Astrocyte (in vitro differentiated cells and primary cell): ENCODE measurements around the gene AKAP1. TPM values are rescaled to one million over a fixed set of nuclear protein-coding genes. Genes with fewer than 3 reads are reported as not detected.

ENCODE experiments used
- DNase-seq: peaks from one replicate; pipeline ENCODE4 v3.0.0-alpha.2; 2010; ENCODE audit warnings: low read depth
- FAIRE-seq: peaks from 2 replicates; lab custom pipeline; 2011; peaks lifted over from hg19 to GRCh38; lab: Jason Lieb, UNC
- H2AFZ ChIP-seq: 2 replicates; pipeline ENCODE4 v1.6.0; 2012; ENCODE audit warnings: low read depth, low read length, inconsistent platforms
- H3K27ac ChIP-seq: 2 replicates; pipeline ENCODE4 v1.5.1; 2011; ENCODE audit warnings: low read depth, low read length, inconsistent platforms
- H3K27me3 ChIP-seq: 2 replicates; pipeline ENCODE4 v1.6.0; 2011; ENCODE audit warnings: low read length, inconsistent platforms; ENCODE audit not compliant: insufficient read depth
- H3K36me3 ChIP-seq: 2 replicates; pipeline ENCODE4 v1.5.1; 2011; ENCODE audit warnings: low read length, inconsistent platforms; ENCODE audit not compliant: insufficient read depth
- H3K4me1 ChIP-seq: 2 replicates; pipeline ENCODE4 v1.5.1; 2011; ENCODE audit warnings: low read length, inconsistent platforms; ENCODE audit not compliant: insufficient read depth
- H3K4me2 ChIP-seq: 2 replicates; pipeline ENCODE4 v1.6.0; 2012; ENCODE audit warnings: low read length, inconsistent platforms
- H3K4me3 ChIP-seq: 2 replicates; pipeline ENCODE4 v1.5.1; 2011; ENCODE audit warnings: low read depth, mild to moderate bottlenecking, low read length, inconsistent platforms; ENCODE audit not compliant: insufficient read depth
- H3K79me2 ChIP-seq: 2 replicates; pipeline ENCODE4 v1.6.0; 2012; ENCODE audit warnings: mild to moderate bottlenecking, low read length, inconsistent platforms; ENCODE audit not compliant: insufficient read depth
- H3K9ac ChIP-seq: 2 replicates; pipeline ENCODE4 v1.6.0; 2012; ENCODE audit warnings: mild to moderate bottlenecking, low read length, inconsistent platforms
- H3K9me3 ChIP-seq: 2 replicates; pipeline ENCODE4 v1.5.1; 2012; ENCODE audit warnings: low read depth, mild to moderate bottlenecking, low read length, inconsistent platforms; ENCODE audit not compliant: insufficient read depth
- H4K20me1 ChIP-seq: 2 replicates; pipeline ENCODE4 v1.6.0; 2012; ENCODE audit warnings: low read length, inconsistent platforms; ENCODE audit not compliant: insufficient read depth
- H3K27ac Mint-ChIP-seq: one replicate; pipeline ENCODE4 v1.8.0; 2021; ENCODE audit warnings: mild to moderate bottlenecking, mixed read lengths; ENCODE audit not compliant: unreplicated experiment
- H3K27me3 Mint-ChIP-seq: one replicate; pipeline ENCODE4 v1.8.0; 2021; ENCODE audit warnings: low read depth, mixed read lengths; ENCODE audit not compliant: unreplicated experiment
- H3K36me3 Mint-ChIP-seq: one replicate; pipeline ENCODE4 v1.8.0; 2021; ENCODE audit warnings: low read depth, mixed read lengths; ENCODE audit not compliant: unreplicated experiment
- H3K4me1 Mint-ChIP-seq: one replicate; pipeline ENCODE4 v1.8.0; 2021; ENCODE audit warnings: low read depth, mixed read lengths; ENCODE audit not compliant: unreplicated experiment
- H3K4me3 Mint-ChIP-seq: one replicate; pipeline ENCODE4 v1.8.0; 2021; ENCODE audit warnings: mild to moderate bottlenecking, moderate library complexity, mixed read lengths; ENCODE audit not compliant: unreplicated experiment
- H3K9me3 Mint-ChIP-seq: one replicate; pipeline ENCODE4 v1.8.0; 2021; ENCODE audit warnings: mild to moderate bottlenecking, mixed read lengths; ENCODE audit not compliant: unreplicated experiment
- EZH2 ChIP-seq: IDR thresholded peaks from 2 replicates; pipeline ENCODE4 v1.6.1; 2012; ENCODE audit warnings: mild to moderate bottlenecking, low read length, inconsistent platforms; ENCODE audit not compliant: insufficient read depth
- total RNA-seq: library from RNA; stranded (reverse); gene quantifications from 2 replicates; pipeline ENCODE4 v1.2.1, GENCODE V29; 2021
- TF ChIP-seq, protein P1 (sequence below): IDR thresholded peaks from 2 replicates; pipeline ENCODE4 v1.5.1; 2011; ENCODE audit warnings: low read depth, mild to moderate bottlenecking, inconsistent platforms, low read length, moderate library complexity; ENCODE audit not compliant: insufficient read depth

The AKAP1 gene
- total RNA-seq, 1 donor from 2014 or later, result 12.5 TPM

DNA sequence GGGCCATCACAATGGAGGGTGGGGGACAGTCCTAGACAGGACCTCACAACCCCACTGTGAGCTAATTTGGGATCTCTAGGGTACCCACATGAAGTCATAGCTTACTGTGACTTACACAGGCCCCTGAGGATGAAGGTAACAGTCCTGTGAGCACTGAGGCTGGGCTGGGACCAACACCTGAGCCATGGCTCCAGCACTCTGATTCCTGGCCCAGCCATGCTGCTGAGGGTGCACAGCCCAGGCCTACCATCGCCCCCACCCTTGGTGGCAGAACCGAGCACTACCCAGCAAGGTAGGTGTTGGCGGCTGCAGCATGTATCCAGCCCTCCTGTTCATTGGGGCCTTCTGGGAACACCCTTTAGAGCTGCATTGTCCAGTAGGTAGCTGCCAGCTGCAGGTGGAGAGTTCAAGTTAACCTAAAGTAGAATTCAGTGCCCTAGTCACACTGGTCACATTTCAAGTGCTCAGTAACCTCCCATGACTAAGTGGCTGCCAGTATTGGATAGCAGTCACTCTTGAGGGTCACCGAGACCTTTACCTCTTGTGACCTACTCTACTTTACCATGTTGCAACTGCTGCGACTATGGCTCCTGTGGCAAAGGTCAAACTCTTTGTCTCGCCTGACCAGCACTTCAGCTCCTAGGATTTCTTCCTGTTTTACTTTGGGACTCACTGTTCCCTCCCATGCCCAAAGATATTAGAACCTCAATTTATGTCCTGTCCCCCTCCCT, 11.6 kb downstream of the AKAP1 start:
- Mint-ChIP-seq H3K27me3 (no peaks in the 10 kb centered on the region), H3K27ac (no peak overlapping the region), H3K4me1 (peaks cover 5% of the 10 kb centered on the region), H3K36me3 (peaks cover 9% of the 10 kb centered on the region), H3K4me3 (no peak overlapping the region), H3K9me3 (peaks cover 2% of the 10 kb centered on the region)
- no peak overlapping the region for H2AFZ ChIP-seq
- H3K36me3 ChIP-seq, result no peaks in the 10 kb centered on the region
- TF ChIP-seq, protein P1, sequence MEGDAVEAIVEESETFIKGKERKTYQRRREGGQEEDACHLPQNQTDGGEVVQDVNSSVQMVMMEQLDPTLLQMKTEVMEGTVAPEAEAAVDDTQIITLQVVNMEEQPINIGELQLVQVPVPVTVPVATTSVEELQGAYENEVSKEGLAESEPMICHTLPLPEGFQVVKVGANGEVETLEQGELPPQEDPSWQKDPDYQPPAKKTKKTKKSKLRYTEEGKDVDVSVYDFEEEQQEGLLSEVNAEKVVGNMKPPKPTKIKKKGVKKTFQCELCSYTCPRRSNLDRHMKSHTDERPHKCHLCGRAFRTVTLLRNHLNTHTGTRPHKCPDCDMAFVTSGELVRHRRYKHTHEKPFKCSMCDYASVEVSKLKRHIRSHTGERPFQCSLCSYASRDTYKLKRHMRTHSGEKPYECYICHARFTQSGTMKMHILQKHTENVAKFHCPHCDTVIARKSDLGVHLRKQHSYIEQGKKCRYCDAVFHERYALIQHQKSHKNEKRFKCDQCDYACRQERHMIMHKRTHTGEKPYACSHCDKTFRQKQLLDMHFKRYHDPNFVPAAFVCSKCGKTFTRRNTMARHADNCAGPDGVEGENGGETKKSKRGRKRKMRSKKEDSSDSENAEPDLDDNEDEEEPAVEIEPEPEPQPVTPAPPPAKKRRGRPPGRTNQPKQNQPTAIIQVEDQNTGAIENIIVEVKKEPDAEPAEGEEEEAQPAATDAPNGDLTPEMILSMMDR, result no peak
- no peak for TF ChIP-seq EZH2
- no peak overlapping the region for H3K27ac ChIP-seq
- H3K9me3 ChIP-seq, result no peaks in the 10 kb centered on the region
- H3K27me3 ChIP-seq, result no peaks in the 10 kb centered on the region
- H3K4me2 ChIP-seq, result no peak overlapping the region
- H3K4me3 ChIP-seq, result no peak overlapping the region
- peaks cover 34% of the 10 kb centered on the region for H4K20me1 ChIP-seq
- DNase-seq, result no peak
- no peak for FAIRE-seq
- peaks cover 11% of the 10 kb centered on the region for H3K4me1 ChIP-seq
- peaks cover 27% of the 10 kb centered on the region for H3K79me2 ChIP-seq
- H3K9ac ChIP-seq, result no peak overlapping the region

DNA sequence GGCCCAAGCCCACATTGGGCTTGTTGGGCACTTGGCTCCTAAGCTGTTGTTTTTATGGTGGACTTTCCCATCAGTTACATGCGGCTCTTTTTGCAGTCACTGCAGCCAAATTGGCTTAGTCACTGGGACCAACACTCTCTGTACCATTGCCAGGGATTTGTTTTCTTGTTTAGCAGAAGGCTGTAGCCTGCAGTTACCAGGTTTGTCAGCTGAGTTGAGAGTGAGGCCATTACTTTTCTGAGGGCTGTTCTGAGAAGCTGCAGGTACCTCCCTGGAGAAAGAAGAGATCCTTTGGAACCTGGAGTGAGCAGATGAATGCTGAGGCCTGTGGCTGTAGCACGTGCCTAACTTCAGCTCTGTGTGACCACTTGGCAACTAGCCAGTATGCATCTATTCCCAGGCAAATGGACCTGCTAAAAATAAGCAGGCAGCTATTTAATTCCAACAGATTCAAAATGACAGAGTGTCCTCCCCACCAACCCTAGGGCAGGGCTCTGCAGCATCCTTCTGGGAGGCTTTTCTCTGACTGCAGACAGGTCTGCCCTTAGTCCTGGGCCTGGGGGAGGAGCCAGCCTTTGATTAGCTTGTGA, 12.9 kb downstream of the AKAP1 start:
- Mint-ChIP-seq H3K36me3 (peaks cover 9% of the 10 kb centered on the region), H3K4me3 (no peak overlapping the region), H3K4me1 (peaks cover 5% of the 10 kb centered on the region), H3K27ac (no peak overlapping the region), H3K9me3 (peaks cover 2% of the 10 kb centered on the region), H3K27me3 (no peaks in the 10 kb centered on the region)
- H3K79me2 ChIP-seq, result peaks cover 24% of the 10 kb centered on the region
- no peak for FAIRE-seq
- peaks cover 34% of the 10 kb centered on the region for H4K20me1 ChIP-seq
- no peaks in the 10 kb centered on the region for H3K9me3 ChIP-seq
- no peaks in the 10 kb centered on the region for H3K27me3 ChIP-seq
- TF ChIP-seq, protein P1, result no peak
- no peak for TF ChIP-seq EZH2
- H3K27ac ChIP-seq, result no peak overlapping the region
- DNase-seq, result peak; percentile 72
- no peaks in the 10 kb centered on the region for H3K36me3 ChIP-seq
- H3K4me1 ChIP-seq, result peaks cover 11% of the 10 kb centered on the region
- no peak overlapping the region for H3K9ac ChIP-seq
- H3K4me2 ChIP-seq, result peak overlapping the region; percentile 8
- no peak overlapping the region for H3K4me3 ChIP-seq
- no peak overlapping the region for H2AFZ ChIP-seq

DNA sequence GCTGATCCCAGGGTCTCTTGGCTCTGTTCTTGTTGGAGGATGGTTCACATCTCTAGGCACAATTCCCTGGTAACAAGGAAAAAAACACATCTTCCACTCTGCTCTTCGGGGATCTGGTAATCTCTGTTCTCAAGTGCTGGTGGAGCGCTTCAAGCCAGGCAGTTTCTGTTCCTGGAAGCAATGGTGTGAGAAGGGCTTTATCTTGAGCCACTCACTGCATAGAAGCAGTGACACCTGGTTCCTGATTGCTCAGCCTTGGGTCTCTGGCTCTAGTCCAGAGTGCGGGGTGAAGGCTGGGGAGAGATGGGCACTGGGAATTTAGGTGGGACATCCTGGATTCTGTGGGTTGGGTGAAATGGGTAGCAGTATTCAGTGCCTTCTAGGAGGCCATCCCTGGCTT, 14.1 kb downstream of the AKAP1 start:
- H2AFZ ChIP-seq, result no peak overlapping the region
- H3K4me1 ChIP-seq, result peaks cover 11% of the 10 kb centered on the region
- H3K4me2 ChIP-seq, result no peak overlapping the region
- Mint-ChIP-seq H3K4me3 (no peak overlapping the region), H3K36me3 (peaks cover 9% of the 10 kb centered on the region), H3K27ac (no peak overlapping the region), H3K9me3 (peaks cover 2% of the 10 kb centered on the region), H3K27me3 (no peaks in the 10 kb centered on the region), H3K4me1 (peaks cover 5% of the 10 kb centered on the region)
- no peak overlapping the region for H3K27ac ChIP-seq
- no peak overlapping the region for H3K4me3 ChIP-seq
- H4K20me1 ChIP-seq, result peaks cover 39% of the 10 kb centered on the region
- no peaks in the 10 kb centered on the region for H3K9me3 ChIP-seq
- no peak overlapping the region for H3K9ac ChIP-seq
- no peak for DNase-seq
- H3K36me3 ChIP-seq, result no peaks in the 10 kb centered on the region
- no peak for FAIRE-seq
- no peak for TF ChIP-seq EZH2
- peaks cover 22% of the 10 kb centered on the region for H3K79me2 ChIP-seq
- H3K27me3 ChIP-seq, result no peaks in the 10 kb centered on the region
